HL-60 (cell line): Measurements from ENCODE around the gene BRCA2.

ENCODE experiments used
- DNase-seq, 2 experiments: peaks; one replicate each; pipeline ENCODE4 v3.0.0-alpha.2; 2010 to 2020; ENCODE audit warnings: low read depth in 1 of 2, low spot score in 1 of 2
- H3K27ac ChIP-seq: fragments of 250-450 bp; sonication (Bioruptor Pico); replicated peaks from 2 replicates; pipeline ENCODE4 v1.5.1; 2020; ENCODE audit warnings: mild to moderate bottlenecking, moderate library complexity
- H3K27me3 ChIP-seq: fragments of 250-450 bp; sonication (Bioruptor Pico); 2 replicates; pipeline ENCODE4 v1.5.1; 2021; ENCODE audit warnings: mild to moderate bottlenecking, moderate library complexity; ENCODE audit not compliant: insufficient read depth, poor library complexity, severe bottlenecking
- H3K4me3 ChIP-seq: replicated peaks from 2 replicates; pipeline ENCODE4 v1.5.1; 2011; ENCODE audit warnings: mild to moderate bottlenecking, control low read depth, low read length; ENCODE audit not compliant: insufficient read depth
- GABPA ChIP-seq: IDR thresholded peaks from 2 replicates; pipeline ENCODE4 v1.6.1; 2012; ENCODE audit warnings: low read depth
- POLR2AphosphoS5 ChIP-seq: IDR thresholded peaks from 2 replicates; pipeline ENCODE4 v1.6.1; 2012; ENCODE audit warnings: low read depth
- SPI1 ChIP-seq: IDR thresholded peaks from 2 replicates; pipeline ENCODE4 v1.6.1; 2012; ENCODE audit warnings: low read depth, mild to moderate bottlenecking, borderline replicate concordance
- TF ChIP-seq, protein P1 (sequence below): IDR thresholded peaks from one replicate; pipeline ENCODE4 v1.5.1; 2011; ENCODE audit warnings: low read length, control low read depth, inconsistent platforms; ENCODE audit not compliant: insufficient read depth
- TF ChIP-seq, protein P2 (sequence below): IDR thresholded peaks from 2 replicates; pipeline ENCODE4 v1.6.1; 2012; ENCODE audit warnings: low read depth; ENCODE audit not compliant: insufficient replicate concordance

BRCA2 gene

DNA sequence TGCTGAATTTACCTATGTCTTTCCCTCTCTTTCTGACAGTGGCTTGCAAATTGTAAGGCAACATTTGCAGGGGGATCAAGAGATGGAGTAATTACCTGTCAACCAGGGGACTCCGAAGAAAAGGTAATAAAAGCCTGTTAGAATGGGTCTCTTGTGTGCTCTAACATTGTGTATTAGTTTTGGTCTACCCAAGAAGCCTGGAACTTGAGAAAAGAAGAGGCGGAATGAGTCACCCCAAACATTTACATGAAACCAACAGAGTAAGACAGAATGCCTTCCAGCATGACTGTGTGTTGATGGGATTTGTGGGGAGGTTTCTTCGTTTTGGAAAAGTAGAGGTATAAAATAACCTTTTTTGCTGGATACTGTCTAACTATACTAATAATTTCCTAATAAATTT, 36.9 kb upstream of the BRCA2 start:
- no peak overlapping the region for H3K4me3 ChIP-seq
- TF ChIP-seq GABPA (no peak), POLR2AphosphoS5 (no peak), SPI1 (no peak)
- TF ChIP-seq, protein P1, sequence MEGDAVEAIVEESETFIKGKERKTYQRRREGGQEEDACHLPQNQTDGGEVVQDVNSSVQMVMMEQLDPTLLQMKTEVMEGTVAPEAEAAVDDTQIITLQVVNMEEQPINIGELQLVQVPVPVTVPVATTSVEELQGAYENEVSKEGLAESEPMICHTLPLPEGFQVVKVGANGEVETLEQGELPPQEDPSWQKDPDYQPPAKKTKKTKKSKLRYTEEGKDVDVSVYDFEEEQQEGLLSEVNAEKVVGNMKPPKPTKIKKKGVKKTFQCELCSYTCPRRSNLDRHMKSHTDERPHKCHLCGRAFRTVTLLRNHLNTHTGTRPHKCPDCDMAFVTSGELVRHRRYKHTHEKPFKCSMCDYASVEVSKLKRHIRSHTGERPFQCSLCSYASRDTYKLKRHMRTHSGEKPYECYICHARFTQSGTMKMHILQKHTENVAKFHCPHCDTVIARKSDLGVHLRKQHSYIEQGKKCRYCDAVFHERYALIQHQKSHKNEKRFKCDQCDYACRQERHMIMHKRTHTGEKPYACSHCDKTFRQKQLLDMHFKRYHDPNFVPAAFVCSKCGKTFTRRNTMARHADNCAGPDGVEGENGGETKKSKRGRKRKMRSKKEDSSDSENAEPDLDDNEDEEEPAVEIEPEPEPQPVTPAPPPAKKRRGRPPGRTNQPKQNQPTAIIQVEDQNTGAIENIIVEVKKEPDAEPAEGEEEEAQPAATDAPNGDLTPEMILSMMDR = no peak
- TF ChIP-seq, protein P2, sequence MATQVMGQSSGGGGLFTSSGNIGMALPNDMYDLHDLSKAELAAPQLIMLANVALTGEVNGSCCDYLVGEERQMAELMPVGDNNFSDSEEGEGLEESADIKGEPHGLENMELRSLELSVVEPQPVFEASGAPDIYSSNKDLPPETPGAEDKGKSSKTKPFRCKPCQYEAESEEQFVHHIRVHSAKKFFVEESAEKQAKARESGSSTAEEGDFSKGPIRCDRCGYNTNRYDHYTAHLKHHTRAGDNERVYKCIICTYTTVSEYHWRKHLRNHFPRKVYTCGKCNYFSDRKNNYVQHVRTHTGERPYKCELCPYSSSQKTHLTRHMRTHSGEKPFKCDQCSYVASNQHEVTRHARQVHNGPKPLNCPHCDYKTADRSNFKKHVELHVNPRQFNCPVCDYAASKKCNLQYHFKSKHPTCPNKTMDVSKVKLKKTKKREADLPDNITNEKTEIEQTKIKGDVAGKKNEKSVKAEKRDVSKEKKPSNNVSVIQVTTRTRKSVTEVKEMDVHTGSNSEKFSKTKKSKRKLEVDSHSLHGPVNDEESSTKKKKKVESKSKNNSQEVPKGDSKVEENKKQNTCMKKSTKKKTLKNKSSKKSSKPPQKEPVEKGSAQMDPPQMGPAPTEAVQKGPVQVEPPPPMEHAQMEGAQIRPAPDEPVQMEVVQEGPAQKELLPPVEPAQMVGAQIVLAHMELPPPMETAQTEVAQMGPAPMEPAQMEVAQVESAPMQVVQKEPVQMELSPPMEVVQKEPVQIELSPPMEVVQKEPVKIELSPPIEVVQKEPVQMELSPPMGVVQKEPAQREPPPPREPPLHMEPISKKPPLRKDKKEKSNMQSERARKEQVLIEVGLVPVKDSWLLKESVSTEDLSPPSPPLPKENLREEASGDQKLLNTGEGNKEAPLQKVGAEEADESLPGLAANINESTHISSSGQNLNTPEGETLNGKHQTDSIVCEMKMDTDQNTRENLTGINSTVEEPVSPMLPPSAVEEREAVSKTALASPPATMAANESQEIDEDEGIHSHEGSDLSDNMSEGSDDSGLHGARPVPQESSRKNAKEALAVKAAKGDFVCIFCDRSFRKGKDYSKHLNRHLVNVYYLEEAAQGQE = no peak

DNA sequence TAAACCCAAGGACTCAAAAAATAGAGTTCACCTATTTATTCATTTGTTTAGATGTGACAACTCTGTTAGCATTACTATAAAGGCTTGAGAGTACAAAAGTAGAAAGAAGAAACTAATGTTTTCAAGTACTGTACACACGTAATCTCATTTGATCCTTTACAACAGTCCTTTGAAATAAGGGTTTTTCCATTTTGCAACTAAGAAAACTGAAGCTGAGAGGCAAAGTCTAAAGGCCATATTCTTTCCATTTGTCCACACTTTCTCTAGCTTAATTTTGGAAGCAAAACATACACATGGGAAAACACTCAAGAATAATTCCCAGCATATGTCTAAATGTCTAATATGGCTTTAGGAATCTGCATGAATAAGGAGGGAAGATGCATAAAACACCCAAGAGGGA, 34.2 kb upstream of the BRCA2 start:
- TF ChIP-seq, protein P1 = no peak
- TF ChIP-seq SPI1 = no peak
- TF ChIP-seq, protein P2 = no peak
- no peak for TF ChIP-seq GABPA
- TF ChIP-seq POLR2AphosphoS5 = no peak
- H3K27ac ChIP-seq = no peak overlapping the region
- H3K4me3 ChIP-seq = no peak overlapping the region
- no peaks in the 10 kb centered on the region for H3K27me3 ChIP-seq
- no peak for DNase-seq

More for the DNA sequence above, 36.9 kb upstream of the BRCA2 start:
- Histone ChIP-seq H3K27ac (no peak overlapping the region), H3K27me3 (no peaks in the 10 kb centered on the region)
- no peak for DNase-seq

DNA sequence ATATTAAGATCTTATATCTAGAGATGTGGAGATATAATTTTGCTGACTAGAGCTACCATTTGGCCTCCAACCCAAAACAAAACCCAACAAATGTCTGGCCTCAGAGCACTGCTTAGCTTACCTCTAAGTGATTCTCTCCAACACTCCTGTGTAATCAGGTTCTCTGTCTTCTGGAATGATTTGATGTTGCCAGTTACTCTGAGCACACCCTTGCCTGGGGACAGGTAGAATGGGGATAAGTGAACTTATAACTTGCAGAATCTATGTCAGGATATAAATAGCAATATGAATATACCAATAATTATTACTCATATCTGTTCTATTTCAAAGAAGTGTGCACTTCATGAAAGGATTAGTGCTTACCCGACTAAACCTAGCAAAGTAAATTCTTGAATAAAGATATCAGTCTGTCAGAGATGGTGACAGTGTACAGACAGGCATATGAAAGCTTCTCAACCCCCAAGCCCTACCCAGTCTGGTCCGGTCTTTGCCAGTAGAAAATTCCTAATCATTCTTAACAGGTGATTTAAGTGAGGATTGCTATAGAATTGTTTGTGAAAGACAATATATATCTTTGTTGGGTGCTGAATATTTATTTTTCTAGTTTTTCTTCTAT, 33.1 kb upstream of the BRCA2 start:
- Histone ChIP-seq H3K27ac (no peak overlapping the region), H3K27me3 (no peaks in the 10 kb centered on the region), H3K4me3 (no peak overlapping the region)
- no peak for DNase-seq
- TF ChIP-seq SPI1 (no peak), GABPA (no peak), POLR2AphosphoS5 (no peak)
- TF ChIP-seq, protein P1 = no peak
- TF ChIP-seq, protein P2 = no peak
